Calu3 (cell line): ENCODE results near the gene FOXF2. TPM values are rescaled to one million over a fixed set of nuclear protein-coding genes. Genes with fewer than 3 reads are reported as not detected.

Experiments
- BruUV-seq: library from RNA; stranded (reverse); fragments of 400-500 nt; replicated peaks from 2 replicates; lab custom pipeline; 2021; lab: Mats Ljungman, UMichigan
- CTCF ChIA-PET: fragments of 300-600 bp; sonication (Branson Sonifier 250); formaldehyde crosslinking; loops from one replicate; lab custom pipeline; 2022; ENCODE audit warnings: antibody characterized with exemption; lab: Charles Lee
- DNase-seq: peaks from one replicate; pipeline ENCODE4 v3.0.0; 2022
- H3K27ac Mint-ChIP-seq: one replicate; pipeline ENCODE4 v1.8.0; 2022; ENCODE audit warnings: mixed read lengths; ENCODE audit not compliant: unreplicated experiment
- H3K27me3 Mint-ChIP-seq: one replicate; pipeline ENCODE4 v1.8.0; 2022; ENCODE audit warnings: mixed read lengths; ENCODE audit not compliant: unreplicated experiment
- H3K36me3 Mint-ChIP-seq: one replicate; pipeline ENCODE4 v1.8.0; 2022; ENCODE audit warnings: mild to moderate bottlenecking, moderate library complexity, mixed read lengths; ENCODE audit not compliant: insufficient read depth, unreplicated experiment
- H3K4me1 Mint-ChIP-seq: one replicate; pipeline ENCODE4 v1.8.0; 2022; ENCODE audit warnings: mild to moderate bottlenecking, low read depth, mixed read lengths; ENCODE audit not compliant: unreplicated experiment
- H3K4me3 Mint-ChIP-seq: one replicate; pipeline ENCODE4 v1.8.0; 2022; ENCODE audit warnings: mild to moderate bottlenecking, low read depth, moderate library complexity, mixed read lengths; ENCODE audit not compliant: unreplicated experiment
- H3K9me3 Mint-ChIP-seq: one replicate; pipeline ENCODE4 v1.8.0; 2022; ENCODE audit warnings: low read depth, mixed read lengths; ENCODE audit not compliant: unreplicated experiment
- intact Hi-C: fragments of 100-400 bp; cut with micrococcal nuclease; formaldehyde crosslinking; loops from one replicate; pipeline ENCODE4 v1.10.0; 2022; ENCODE audit not compliant: unreplicated experiment
- total RNA-seq: library from RNA; stranded (reverse); gene quantifications from 2 replicates; pipeline ENCODE4 v1.2.3, GENCODE V29; 2022
- TF ChIP-seq, protein P1 (sequence below): fragments of 200-600 bp; IDR thresholded peaks from one replicate; pipeline ENCODE4 v1.8.0; 2022; ENCODE audit warnings: antibody characterized with exemption; ENCODE audit not compliant: unreplicated experiment

The FOXF2 gene
- total RNA-seq, 1 experiment from 2014 or later, result 0.14 TPM

DNA sequence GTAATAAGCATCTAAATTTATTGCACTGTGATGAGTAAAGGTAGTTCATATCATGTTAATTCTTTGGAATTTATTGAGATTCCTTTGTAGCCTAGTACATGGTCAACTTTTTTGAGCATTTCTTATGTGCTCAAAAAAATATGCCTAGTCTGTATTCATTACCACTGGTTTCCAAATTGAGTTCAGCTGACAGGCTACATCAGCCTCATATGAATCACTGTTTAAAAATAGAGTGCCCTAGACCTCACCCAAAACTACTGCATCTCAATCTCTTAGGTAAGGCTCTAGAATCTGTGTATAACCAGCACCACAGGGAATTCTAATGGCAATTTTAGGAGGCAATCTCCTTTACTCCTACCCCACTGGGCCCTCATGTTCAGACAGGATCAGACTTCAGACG, 16.7 kb upstream of the FOXF2 start:
- H3K27me3 Mint-ChIP-seq, result peaks cover 80% of the 10 kb centered on the region
- no TSS peak for BruUV-seq
- no peak overlapping the region for H3K27ac Mint-ChIP-seq
- TF ChIP-seq, protein P1, sequence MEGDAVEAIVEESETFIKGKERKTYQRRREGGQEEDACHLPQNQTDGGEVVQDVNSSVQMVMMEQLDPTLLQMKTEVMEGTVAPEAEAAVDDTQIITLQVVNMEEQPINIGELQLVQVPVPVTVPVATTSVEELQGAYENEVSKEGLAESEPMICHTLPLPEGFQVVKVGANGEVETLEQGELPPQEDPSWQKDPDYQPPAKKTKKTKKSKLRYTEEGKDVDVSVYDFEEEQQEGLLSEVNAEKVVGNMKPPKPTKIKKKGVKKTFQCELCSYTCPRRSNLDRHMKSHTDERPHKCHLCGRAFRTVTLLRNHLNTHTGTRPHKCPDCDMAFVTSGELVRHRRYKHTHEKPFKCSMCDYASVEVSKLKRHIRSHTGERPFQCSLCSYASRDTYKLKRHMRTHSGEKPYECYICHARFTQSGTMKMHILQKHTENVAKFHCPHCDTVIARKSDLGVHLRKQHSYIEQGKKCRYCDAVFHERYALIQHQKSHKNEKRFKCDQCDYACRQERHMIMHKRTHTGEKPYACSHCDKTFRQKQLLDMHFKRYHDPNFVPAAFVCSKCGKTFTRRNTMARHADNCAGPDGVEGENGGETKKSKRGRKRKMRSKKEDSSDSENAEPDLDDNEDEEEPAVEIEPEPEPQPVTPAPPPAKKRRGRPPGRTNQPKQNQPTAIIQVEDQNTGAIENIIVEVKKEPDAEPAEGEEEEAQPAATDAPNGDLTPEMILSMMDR, result no peak
- no peak overlapping the region for H3K4me3 Mint-ChIP-seq
- no peak for DNase-seq
- CTCF ChIA-PET, result no interaction called here
- H3K4me1 Mint-ChIP-seq, result no peaks in the 10 kb centered on the region
- no peaks in the 10 kb centered on the region for H3K9me3 Mint-ChIP-seq
- H3K36me3 Mint-ChIP-seq, result no peaks in the 10 kb centered on the region
- intact Hi-C loops, result loop anchor here (2.0 kb wide), 1 partner anchor 52 kb away; no protein-coding TSS in a partner anchor

DNA sequence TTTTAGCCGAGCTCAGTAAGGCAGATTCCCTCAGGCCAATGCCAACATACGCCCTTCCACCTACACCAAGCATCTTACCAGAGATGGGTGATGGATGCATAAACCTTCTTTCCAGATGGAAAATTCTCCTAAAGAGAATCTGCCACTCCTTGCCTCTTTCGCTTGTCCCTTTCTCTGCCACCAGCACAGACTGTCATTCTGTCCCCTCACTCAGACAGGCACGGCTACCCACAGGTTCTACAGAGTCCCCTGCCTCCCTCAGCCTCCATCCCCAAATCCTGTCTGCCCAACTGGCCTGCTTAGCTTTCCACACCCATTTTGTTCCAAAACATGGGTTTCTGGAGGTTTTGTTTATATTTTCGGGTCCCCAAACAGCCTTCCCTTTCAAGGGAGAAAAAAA, 12.7 kb upstream of the FOXF2 start:
- Mint-ChIP-seq H3K4me1 (no peaks in the 10 kb centered on the region), H3K27me3 (peaks cover 92% of the 10 kb centered on the region), H3K27ac (no peak overlapping the region), H3K9me3 (no peaks in the 10 kb centered on the region), H3K36me3 (no peaks in the 10 kb centered on the region), H3K4me3 (no peak overlapping the region)
- CTCF ChIA-PET, result no interaction called here
- TF ChIP-seq, protein P1, result no peak
- BruUV-seq, result no TSS peak
- no peak for DNase-seq
- intact Hi-C loops, result no loop called here

DNA sequence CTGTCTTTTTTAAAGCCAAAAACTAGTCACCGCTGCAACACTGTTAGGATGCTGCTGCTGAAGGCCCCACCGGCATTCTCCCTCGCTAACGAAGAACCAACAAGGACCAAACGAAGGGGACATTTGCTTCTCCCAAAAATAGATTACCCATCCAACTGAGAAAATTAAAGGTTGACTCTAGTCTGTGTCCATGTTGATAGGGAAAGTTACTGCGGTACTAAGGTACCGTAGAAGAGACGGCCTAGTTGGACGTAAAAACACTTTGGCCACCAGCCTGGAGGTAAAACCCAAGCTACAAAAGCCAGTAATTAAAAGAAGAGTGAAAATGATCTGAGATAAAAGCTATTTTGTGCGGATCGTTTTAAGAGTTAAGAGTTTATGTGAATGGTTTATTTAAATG, 11.8 kb upstream of the FOXF2 start:
- no peak for DNase-seq
- TF ChIP-seq, protein P1, result no peak
- CTCF ChIA-PET, result interaction anchor here (0.6 kb wide), 1 partner anchor 892 kb away, joined by 3 read pairs; no protein-coding TSS in a partner anchor
- intact Hi-C loops, result no loop called here
- Mint-ChIP-seq H3K27me3 (peaks cover 85% of the 10 kb centered on the region), H3K36me3 (no peaks in the 10 kb centered on the region), H3K4me3 (no peak overlapping the region), H3K27ac (no peak overlapping the region), H3K4me1 (no peaks in the 10 kb centered on the region), H3K9me3 (no peaks in the 10 kb centered on the region)
- no TSS peak for BruUV-seq

DNA sequence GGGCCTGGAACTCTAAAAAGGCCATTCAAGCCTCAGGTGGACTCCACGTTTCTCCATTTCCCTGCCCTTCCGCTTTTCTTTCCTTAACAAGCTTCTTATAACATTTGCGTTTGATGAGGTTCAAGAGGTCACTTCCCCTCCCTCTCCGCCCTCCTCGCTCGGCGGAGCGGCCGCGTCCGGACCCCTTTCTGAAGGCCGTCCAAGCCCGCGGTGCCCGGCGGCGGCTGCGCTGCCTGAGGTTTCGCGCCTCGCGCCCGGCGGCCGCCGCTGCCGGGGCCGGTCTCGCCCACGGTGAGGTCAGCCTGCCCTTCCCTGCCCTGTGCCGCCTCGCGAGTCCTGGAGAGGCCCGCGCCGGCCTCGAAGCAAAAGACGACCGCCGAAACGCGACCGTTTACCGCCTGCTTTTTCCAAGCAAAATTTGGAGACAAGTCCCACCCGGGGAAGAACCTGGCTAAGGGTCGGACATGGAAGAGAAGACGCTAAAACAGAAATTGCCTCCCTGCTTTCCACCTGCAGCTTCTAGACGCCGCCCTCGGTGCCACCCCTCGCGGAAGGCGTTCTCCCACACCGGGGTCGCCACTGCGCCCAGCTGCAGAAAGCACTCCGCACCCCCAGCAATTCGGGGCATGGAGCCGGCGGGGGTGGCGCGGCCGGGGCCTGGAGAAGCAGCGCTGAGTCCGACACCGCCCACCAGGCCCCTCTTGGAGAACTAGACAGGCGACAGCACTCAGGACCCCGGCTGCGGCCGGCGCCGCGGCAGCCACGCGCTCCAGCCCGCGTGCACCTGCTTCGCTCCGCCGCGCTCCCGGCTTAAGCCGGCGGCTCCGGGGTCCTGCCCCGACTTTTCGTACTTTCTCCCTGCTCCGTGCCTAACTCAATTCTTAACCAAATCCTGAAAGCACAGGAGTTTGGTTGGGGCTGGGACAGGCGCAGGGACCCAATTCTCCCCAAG, 11.0 kb upstream of the FOXF2 start:
- no peaks in the 10 kb centered on the region for H3K36me3 Mint-ChIP-seq
- H3K27ac Mint-ChIP-seq, result no peak overlapping the region
- peaks cover 77% of the 10 kb centered on the region for H3K27me3 Mint-ChIP-seq
- no peaks in the 10 kb centered on the region for H3K4me1 Mint-ChIP-seq
- DNase-seq, result no peak
- no peaks in the 10 kb centered on the region for H3K9me3 Mint-ChIP-seq
- no TSS peak for BruUV-seq
- CTCF ChIA-PET, result interaction anchor here (0.6 kb wide), 1 partner anchor 893 kb away, joined by 3 read pairs; no protein-coding TSS in a partner anchor
- intact Hi-C loops, result no loop called here
- H3K4me3 Mint-ChIP-seq, result no peak overlapping the region
- TF ChIP-seq, protein P1, result no peak
